Measurements from ENCODE around the gene CEMIP.

CEMIP gene

GRCh38 chr15:80925597-80926059, 146.5 kb downstream of the CEMIP start:
- no peak for DNase-seq (ENCODE audit: low read depth, low spot score)

- DNase-seq (ENCODE audit: low read depth, low spot score): no peak
Observed at GRCh38 chr15:80926126-80926525, 147.0 kb downstream of the CEMIP start.

- DNase-seq (ENCODE audit: low read depth, low spot score): no peak
Observed at GRCh38 chr15:80929225-80929624, 150.1 kb downstream of the CEMIP start.

DNA sequence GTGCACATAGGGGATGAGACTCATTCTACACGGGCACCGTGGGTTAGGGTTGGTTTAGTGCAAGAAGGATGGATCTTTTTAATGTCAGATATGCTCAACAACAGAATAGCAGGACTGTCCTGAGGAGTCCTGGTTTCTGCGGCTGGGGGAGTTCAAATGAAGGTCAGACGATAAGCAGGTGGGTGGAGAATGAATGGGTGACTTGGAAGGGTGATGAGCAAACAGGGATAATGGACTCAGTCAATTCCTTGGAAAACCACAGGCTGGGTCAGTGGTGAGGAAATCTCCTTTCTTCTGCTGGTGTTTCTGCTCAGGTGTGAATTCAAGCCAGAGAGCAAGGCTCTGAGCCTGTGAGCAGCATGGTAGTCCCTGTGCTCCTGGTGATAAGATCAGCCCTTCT, 150.5 kb downstream of the CEMIP start:
- DNase-seq (ENCODE audit: low read depth, low spot score): no peak

DNA sequence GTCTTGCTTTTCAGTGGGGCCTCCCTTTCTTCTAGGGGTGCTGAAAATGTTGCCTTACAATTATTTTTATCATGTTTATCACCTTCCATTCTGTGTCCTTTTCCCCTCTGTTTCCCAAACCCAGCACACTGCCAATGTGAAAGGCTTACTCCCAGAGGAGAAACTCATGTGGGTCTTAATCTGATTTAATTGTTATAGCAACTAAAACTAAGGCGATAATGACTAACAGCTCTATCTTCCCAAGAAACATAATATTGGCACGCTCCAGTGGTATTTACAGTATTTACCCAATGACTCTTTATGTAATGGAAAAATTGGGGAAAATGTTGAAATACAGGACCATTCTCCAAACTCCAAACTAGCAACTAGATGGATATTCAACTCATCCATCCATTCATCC, 152.0 kb downstream of the CEMIP start:
- DNase-seq (ENCODE audit: low read depth, low spot score): no peak

DNA sequence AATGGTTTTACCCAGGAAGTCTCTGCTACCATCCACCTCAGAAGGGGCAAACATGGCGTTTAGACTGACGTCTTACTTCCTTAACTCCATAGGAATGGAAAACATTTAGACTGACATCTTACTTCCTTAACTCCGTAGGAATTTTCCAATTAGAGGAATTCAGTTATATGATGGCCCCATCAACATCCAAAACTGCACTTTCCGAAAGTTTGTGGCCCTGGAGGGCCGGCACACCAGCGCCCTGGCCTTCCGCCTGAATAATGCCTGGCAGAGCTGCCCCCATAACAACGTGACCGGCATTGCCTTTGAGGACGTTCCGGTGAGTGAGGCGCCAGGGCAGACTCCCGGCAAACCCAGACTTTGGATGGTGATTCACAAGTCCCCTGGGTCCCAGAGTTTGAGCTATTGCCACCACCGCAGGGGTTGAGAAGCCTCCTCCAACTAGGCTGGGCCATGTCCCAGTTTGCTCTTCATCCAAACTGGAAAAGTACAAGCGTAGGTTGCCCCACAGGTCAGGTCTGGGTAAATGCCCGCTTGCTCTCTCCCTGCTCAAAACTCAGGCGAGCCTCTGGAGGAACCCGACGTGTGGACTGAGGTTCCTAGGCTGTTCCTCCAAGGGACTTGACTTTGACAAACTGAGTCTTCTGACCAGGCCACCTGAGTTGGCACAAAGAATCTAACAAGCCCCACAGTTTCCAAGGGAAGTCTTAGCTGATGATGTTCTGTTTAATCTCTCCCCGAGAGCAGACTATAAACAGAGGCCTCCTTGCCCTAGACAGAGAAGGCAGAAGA, 152.7 kb downstream of the CEMIP start:
- DNase-seq (ENCODE audit: low read depth, low spot score): no peak

DNA sequence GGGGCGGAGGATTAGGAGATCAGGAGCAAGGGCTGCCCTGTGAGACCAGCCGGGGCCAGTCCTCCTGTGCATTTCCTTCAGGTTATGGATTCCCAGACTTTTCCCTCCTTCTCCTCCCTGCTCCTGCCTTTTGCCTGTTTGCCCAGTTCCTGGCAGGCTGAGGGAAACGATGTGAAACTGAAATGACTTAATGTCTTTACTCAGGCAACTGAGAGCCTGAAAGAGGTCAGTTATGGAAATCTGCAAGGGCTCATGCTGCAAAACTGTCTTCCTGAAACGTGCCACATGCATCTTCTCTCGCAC, 153.3 kb downstream of the CEMIP start:
- no peak for DNase-seq (ENCODE audit: low read depth, low spot score)

- peak; percentile 41 for DNase-seq (ENCODE audit: low read depth, low spot score)
Observed at GRCh38 chr15:80932989-80933388, 153.8 kb downstream of the CEMIP start.

GRCh38 chr15:80934761-80935221, 155.6 kb downstream of the CEMIP start:
- no peak for DNase-seq (ENCODE audit: low read depth, low spot score)

- DNase-seq (ENCODE audit: low read depth, low spot score): no peak
Observed at GRCh38 chr15:80936288-80937078, 157.3 kb downstream of the CEMIP start.

DNA sequence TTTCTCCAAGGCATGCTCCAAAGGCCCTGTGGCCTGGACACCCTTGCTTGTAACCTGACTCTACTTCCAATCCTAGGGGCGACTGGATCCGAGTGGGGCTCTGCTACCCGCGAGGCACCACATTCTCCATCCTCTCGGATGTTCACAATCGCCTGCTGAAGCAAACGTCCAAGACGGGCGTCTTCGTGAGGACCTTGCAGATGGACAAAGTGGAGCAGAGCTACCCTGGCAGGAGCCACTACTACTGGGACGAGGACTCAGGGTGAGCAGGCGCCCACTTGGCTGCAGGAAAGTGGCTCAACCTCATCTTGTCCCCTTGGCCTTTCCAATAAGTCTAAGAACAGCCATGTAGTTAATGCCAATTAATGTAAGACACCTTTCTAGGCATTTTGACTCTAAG, 158.5 kb downstream of the CEMIP start:
- DNase-seq (ENCODE audit: low read depth, low spot score): no peak

GRCh38 chr15:80939216-80939615, 160.0 kb downstream of the CEMIP start:
- no peak for DNase-seq (ENCODE audit: low read depth, low spot score)

DNA sequence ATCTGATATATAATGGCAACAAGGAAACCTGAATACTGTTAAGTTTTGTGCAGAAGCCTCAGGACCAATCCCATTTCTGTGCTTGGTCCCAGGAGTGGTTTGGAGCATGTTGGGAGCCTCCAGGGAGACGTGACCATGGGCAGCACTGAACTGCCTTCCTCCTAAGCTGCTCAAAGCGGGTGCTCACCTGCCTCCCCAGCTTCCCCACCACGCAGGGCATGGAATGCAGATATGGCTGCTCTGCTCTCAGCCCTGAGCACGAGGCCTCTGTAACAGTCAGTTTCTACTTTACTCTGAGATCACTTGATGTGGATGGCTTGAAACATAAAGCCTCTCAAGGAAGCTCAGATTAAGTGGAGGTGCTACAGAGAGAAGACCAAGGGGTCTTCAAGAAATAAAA, 161.2 kb downstream of the CEMIP start:
- DNase-seq (ENCODE audit: low read depth, low spot score): no peak

DNA sequence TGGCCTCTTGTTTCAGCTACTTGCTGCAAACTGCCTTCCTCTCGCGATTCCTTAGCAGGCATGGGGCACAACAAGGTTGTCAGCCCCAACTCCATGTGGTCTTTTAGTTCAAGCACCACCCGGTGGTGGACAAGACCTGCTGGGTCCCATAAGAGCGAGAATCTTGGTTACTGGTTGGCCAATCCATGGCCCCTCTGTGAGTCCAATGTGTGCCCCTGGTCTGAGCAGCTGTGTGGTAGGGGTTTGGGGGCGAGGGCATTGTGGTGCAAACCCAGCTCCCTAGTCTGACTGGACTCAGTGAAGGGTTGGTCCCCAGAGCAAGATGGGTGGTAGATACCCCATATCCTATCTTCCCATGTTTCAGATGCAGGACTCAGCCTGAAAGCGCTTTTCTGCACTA, 161.7 kb downstream of the CEMIP start:
- DNase-seq (ENCODE audit: low read depth, low spot score): no peak

DNA sequence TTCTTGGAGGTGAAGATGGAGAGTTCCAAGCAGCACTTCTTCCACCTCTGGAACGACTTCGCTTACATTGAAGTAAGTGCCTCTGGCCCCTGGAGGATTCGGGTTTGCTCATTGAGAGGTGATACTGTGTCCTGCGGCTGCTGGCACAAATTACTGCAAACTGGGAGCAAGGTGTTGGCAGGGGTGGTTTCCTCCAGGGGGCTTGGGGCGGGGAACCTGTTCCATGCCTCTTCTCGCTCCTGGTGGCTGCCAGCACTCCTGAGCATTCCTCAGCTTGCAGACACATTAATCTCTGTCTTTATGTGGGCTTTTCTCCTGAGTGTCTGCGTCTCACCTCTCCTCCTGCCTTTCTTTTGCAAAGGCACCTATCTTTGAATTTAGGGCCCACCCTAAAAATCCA, 163.1 kb downstream of the CEMIP start:
- no peak for DNase-seq (ENCODE audit: low read depth, low spot score)

GRCh38 chr15:80942746-80943565, 163.8 kb downstream of the CEMIP start:
- no peak for DNase-seq (ENCODE audit: low read depth, low spot score)

DNA sequence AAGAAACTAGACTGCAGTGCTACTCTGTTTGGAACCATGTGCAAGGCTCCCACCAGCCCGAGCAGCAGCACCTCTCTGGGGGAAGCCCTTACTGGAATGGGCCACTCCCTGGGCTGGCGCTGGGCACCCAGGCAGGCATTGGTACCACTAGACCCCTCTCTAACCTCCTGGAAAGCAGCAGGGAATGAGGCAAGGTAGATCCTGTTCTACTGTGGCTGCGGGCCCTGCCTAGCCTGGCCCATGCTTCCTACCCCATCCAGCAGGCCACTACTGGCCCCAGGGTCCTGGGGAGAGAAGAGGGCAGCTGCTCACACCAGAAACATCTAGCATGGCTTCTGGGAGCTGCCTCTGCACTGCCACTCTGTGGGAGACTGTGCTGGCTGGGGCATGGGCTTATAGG, 165.6 kb downstream of the CEMIP start:
- DNase-seq (ENCODE audit: low read depth, low spot score): no peak

DNA sequence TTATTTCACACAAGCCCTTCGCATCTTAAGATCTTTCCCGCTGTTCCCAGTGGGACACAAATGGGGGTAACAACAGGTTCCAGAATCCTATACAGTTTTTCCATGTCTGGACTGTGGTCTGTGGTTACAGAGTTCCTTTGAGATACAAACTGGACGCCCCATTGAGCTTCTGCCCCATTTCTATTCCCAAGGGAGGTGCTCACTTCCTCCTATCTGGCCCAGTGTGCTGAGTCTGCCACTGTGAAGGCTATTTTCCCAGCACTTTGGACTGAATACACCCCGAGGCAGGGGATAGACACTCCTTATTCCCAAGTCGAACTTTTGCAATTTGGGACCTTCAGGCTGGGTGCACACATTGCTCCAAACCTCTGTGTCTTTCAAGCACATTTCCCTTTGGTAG, 166.4 kb downstream of the CEMIP start:
- DNase-seq (ENCODE audit: low read depth, low spot score): no peak

DNA sequence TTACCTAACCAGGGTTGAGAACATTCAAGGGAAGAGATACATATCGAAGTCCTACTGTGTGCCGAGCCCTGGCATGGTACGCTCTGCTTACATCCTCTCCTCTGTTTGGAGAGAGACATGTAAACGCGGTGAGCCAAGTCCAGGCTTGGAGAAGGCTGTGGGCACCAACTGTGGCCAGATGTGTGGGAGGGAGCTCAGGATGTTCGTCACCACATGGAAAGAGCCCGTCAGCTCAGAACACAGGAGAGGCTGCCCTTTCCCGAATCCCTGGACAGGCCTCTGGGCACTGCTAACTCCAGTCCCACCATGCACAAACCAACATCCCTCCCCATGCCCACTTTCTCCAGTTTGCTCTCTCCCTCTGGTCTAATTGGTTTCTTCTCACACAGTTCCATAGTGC, 167.4 kb downstream of the CEMIP start:
- no peak for DNase-seq (ENCODE audit: low read depth, low spot score)

- DNase-seq (ENCODE audit: low read depth, low spot score): no peak
Observed at GRCh38 chr15:80948651-80949292, 169.6 kb downstream of the CEMIP start.

DNA sequence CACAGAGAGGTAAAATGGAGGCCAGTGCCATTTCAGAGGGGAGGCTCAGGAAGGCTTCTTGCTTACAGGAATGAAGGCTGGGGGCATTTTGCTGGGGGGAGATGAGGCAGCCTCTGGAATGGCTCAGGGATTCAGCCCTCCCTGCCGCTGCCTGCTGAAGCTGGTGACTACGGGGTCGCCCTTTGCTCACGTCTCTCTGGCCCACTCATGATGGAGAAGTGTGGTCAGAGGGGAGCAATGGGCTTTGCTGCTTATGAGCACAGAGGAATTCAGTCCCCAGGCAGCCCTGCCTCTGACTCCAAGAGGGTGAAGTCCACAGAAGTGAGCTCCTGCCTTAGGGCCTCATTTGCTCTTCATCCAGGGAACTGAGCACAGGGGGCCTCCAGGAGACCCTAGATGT, 170.6 kb downstream of the CEMIP start:
- no peak for DNase-seq (ENCODE audit: low read depth, low spot score)
